Measurements from ENCODE around the gene RASAL2. TPM values are rescaled to one million over a fixed set of nuclear protein-coding genes. Genes with fewer than 3 reads are reported as not detected.
"Not testable (repeated sequence)": the region's sequence is repeated elsewhere in the genome, so short reads cannot be mapped to it uniquely, and the experiment has no call there.

Gene RASAL2
- total RNA-seq, 1 experiment from 2014 or later: 31.6 TPM

GRCh38 chr1:178086766-178087165 lies 7.1 kb upstream of the RASAL2 start:
- Histone ChIP-seq H3K36me3 (ENCODE audit: control insufficient read depth, insufficient read depth, low read length) (no peaks in the 10 kb centered on the region), H3K9me3 (ENCODE audit: control insufficient read depth, insufficient read depth, low read depth, low read length) (no peaks in the 10 kb centered on the region), H3K4me3 (ENCODE audit: low read depth in 2 of 2, low read length in 2 of 2) (no peak overlapping the region), H3K4me1 (ENCODE audit: control insufficient read depth, insufficient read depth, low read length) (no peaks in the 10 kb centered on the region), H3K27me3 (ENCODE audit: control insufficient read depth, insufficient read depth, low read length) (no peaks in the 10 kb centered on the region), H3K27ac (ENCODE audit: low read length) (no peak overlapping the region)
- ChIA-PET POLR2A (interaction anchor here (0.6 kb wide), 1 partner anchor 104 kb away, joined by 3 read pairs; no protein-coding TSS in a partner anchor), CTCF (no interaction called here)
- no peak for ATAC-seq
- DNase-seq (ENCODE audit: low read depth, low spot score): no peak
- intact Hi-C loops (cut with micrococcal nuclease; ENCODE audit: unreplicated experiment) (no loop called here), in situ Hi-C loops (cut with HindIII; ENCODE audit: low pct_unique_long_range_greater_than_20kb, low sequenced_read_pairs) (no loop called here)
- no TSS peak for BruUV-seq (replicated peaks)
- TF ChIP-seq REST (IDR thresholded peaks at IDR 0.05; ENCODE audit: insufficient read depth in 1 of 2, low read depth in 2 of 2, low read length in 1 of 2): no peak
- no peak for TF ChIP-seq TCF7L2 (IDR thresholded peaks at IDR 0.05; ENCODE audit: low read depth, low read length)
- no peak for TF ChIP-seq POLR2AphosphoS5 (IDR thresholded peaks at IDR 0.05; ENCODE audit: low read depth, low read length)
- no peak for TF ChIP-seq SIN3A (IDR thresholded peaks at IDR 0.05; ENCODE audit: borderline replicate concordance, insufficient read depth, low read depth, low read length)
- TF ChIP-seq CTCF (IDR thresholded peaks at IDR 0.05): no peak

GRCh38 chr1:178088651-178089050 lies 5.3 kb upstream of the RASAL2 start:
- intact Hi-C loops (cut with micrococcal nuclease; ENCODE audit: unreplicated experiment): no loop called here
- no peak overlapping the region for H3K27ac ChIP-seq (ENCODE audit: low read length)
- no TSS peak for BruUV-seq (replicated peaks)
- in situ Hi-C loops (cut with HindIII; ENCODE audit: low pct_unique_long_range_greater_than_20kb, low sequenced_read_pairs): no loop called here
- POLR2A ChIA-PET: no interaction called here
- no peaks in the 10 kb centered on the region for H3K27me3 ChIP-seq (ENCODE audit: control insufficient read depth, insufficient read depth, low read length)
- TF ChIP-seq POLR2AphosphoS5 (IDR thresholded peaks at IDR 0.05; ENCODE audit: low read depth, low read length) (no peak), CTCF (IDR thresholded peaks at IDR 0.05) (no peak), REST (IDR thresholded peaks at IDR 0.05; ENCODE audit: insufficient read depth in 1 of 2, low read depth in 2 of 2, low read length in 1 of 2) (no peak), SIN3A (IDR thresholded peaks at IDR 0.05; ENCODE audit: borderline replicate concordance, insufficient read depth, low read depth, low read length) (no peak), TCF7L2 (IDR thresholded peaks at IDR 0.05; ENCODE audit: low read depth, low read length) (no peak)
- DNase-seq (ENCODE audit: low read depth, low spot score) (no peak), ATAC-seq (no peak)
- CTCF ChIA-PET: no interaction called here
- no peaks in the 10 kb centered on the region for H3K9me3 ChIP-seq (ENCODE audit: control insufficient read depth, insufficient read depth, low read depth, low read length)
- peaks cover 6% of the 10 kb centered on the region for H3K4me1 ChIP-seq (ENCODE audit: control insufficient read depth, insufficient read depth, low read length)
- no peaks in the 10 kb centered on the region for H3K36me3 ChIP-seq (ENCODE audit: control insufficient read depth, insufficient read depth, low read length)
- H3K4me3 ChIP-seq (ENCODE audit: low read depth in 2 of 2, low read length in 2 of 2): no peak overlapping the region

- H3K27ac ChIP-seq (ENCODE audit: low read length); in situ Hi-C loops (cut with HindIII; ENCODE audit: low pct_unique_long_range_greater_than_20kb, low sequenced_read_pairs); H3K4me3 ChIP-seq (ENCODE audit: low read depth in 2 of 2, low read length in 2 of 2); H3K9me3 ChIP-seq (ENCODE audit: control insufficient read depth, insufficient read depth, low read depth, low read length); DNase-seq (ENCODE audit: low read depth, low spot score); H3K27me3 ChIP-seq (ENCODE audit: control insufficient read depth, insufficient read depth, low read length); POLR2A ChIA-PET; ATAC-seq; BruUV-seq (replicated peaks); CTCF ChIA-PET; H3K36me3 ChIP-seq (ENCODE audit: control insufficient read depth, insufficient read depth, low read length): not testable (repeated sequence)
- peaks cover 11% of the 10 kb centered on the region for H3K4me1 ChIP-seq (ENCODE audit: control insufficient read depth, insufficient read depth, low read length)
- intact Hi-C loops (cut with micrococcal nuclease; ENCODE audit: unreplicated experiment): loop anchor here (10.0 kb wide), 1 partner anchor 173 kb away; no protein-coding TSS in a partner anchor
These were observed 2.5 kb upstream of the RASAL2 start for GRCh38 chr1:178091454-178091853.
